Measurements from ENCODE around the gene FNTB.

FNTB gene

DNA sequence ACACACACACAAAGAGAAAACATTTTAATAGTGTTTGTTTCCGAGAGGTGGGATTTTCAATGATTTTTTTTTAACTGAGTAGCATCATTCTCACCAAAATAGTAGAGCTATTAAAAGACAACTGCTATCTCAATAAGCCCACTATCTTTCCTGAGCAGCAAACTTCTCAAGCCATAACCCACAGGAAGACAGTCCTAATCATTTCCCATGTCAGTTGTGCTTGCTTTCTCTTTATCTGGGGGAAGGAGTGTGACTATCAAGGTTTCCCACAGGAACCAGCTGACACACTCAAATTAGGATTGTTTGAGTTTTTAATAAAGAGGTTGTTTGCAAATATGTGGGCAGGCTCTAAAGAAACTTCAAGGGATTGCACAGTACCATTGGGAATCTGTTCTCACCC lies 120.5 kb downstream of the FNTB start:
- TF ChIP-seq, protein P1, sequence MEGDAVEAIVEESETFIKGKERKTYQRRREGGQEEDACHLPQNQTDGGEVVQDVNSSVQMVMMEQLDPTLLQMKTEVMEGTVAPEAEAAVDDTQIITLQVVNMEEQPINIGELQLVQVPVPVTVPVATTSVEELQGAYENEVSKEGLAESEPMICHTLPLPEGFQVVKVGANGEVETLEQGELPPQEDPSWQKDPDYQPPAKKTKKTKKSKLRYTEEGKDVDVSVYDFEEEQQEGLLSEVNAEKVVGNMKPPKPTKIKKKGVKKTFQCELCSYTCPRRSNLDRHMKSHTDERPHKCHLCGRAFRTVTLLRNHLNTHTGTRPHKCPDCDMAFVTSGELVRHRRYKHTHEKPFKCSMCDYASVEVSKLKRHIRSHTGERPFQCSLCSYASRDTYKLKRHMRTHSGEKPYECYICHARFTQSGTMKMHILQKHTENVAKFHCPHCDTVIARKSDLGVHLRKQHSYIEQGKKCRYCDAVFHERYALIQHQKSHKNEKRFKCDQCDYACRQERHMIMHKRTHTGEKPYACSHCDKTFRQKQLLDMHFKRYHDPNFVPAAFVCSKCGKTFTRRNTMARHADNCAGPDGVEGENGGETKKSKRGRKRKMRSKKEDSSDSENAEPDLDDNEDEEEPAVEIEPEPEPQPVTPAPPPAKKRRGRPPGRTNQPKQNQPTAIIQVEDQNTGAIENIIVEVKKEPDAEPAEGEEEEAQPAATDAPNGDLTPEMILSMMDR (IDR thresholded peaks at IDR 0.05; ENCODE audit: insufficient read depth, low read length, poor library complexity, severe bottlenecking) = no peak
- Histone ChIP-seq H3K36me3 (ENCODE audit: control insufficient read depth, insufficient read depth, low read length) (no peaks in the 10 kb centered on the region), H3K4me3 (replicated peaks; ENCODE audit: low read depth, low read length) (no peak overlapping the region), H3K27me3 (replicated peaks; ENCODE audit: control insufficient read depth, insufficient read depth, low read length) (no peaks in the 10 kb centered on the region)
- DNase-seq (ENCODE audit: extremely low read depth, insufficient read length) = no peak

GRCh38 chr14:65109357-65109756 lies 122.7 kb downstream of the FNTB start:
- no peaks in the 10 kb centered on the region for H3K27me3 ChIP-seq (replicated peaks; ENCODE audit: control insufficient read depth, insufficient read depth, low read length)
- no peak for DNase-seq (ENCODE audit: extremely low read depth, insufficient read length)
- TF ChIP-seq, protein P1 (IDR thresholded peaks at IDR 0.05; ENCODE audit: insufficient read depth, low read length, poor library complexity, severe bottlenecking) = no peak
- no peak overlapping the region for H3K4me3 ChIP-seq (replicated peaks; ENCODE audit: low read depth, low read length)
- H3K36me3 ChIP-seq (ENCODE audit: control insufficient read depth, insufficient read depth, low read length) = no peaks in the 10 kb centered on the region

DNA sequence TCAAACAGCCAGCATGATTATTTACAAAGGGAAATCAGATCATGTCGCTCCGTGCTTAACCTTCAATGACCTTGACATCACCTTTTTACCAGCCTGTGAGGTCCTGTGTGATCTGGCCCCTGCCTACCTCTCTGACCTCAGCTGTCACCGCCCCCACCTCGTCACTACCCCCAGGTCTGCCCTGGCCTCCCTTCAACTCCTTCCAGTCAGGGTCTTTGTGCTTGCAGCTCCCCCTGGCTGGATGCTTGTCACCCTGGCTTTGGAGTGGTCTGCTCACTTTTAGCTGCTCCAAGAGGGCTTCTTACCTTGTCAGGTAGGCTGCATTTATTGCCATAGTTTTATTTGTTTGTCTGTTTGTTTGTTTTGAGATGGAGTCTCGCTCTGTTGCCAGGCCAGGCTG lies 123.8 kb downstream of the FNTB start:
- Histone ChIP-seq H3K36me3 (ENCODE audit: control insufficient read depth, insufficient read depth, low read length) (no peaks in the 10 kb centered on the region), H3K27me3 (replicated peaks; ENCODE audit: control insufficient read depth, insufficient read depth, low read length) (no peaks in the 10 kb centered on the region), H3K4me3 (replicated peaks; ENCODE audit: low read depth, low read length) (no peak overlapping the region)
- DNase-seq (ENCODE audit: extremely low read depth, insufficient read length) = no peak
- TF ChIP-seq, protein P1 (IDR thresholded peaks at IDR 0.05; ENCODE audit: insufficient read depth, low read length, poor library complexity, severe bottlenecking) = no peak
